GM19324 (cell line): Measurements from ENCODE around the gene SUSD5.
"Not testable (repeated sequence)": the region's sequence is repeated elsewhere in the genome, so short reads cannot be mapped to it uniquely, and the experiment has no call there.

Source experiments
- ATAC-seq: cut with Tn5 transposase; IDR thresholded peaks from one replicate; pipeline ENCODE4 v1.9.1; 2021; ENCODE audit warnings: mild to moderate bottlenecking, moderate library complexity; ENCODE audit not compliant: unreplicated experiment, low FRiP score

SUSD5 gene

GRCh38 chr3:33122991-33123390 is 95.6 kb downstream of the SUSD5 start:
- no peak for ATAC-seq

GRCh38 chr3:33119891-33120290 is 98.7 kb downstream of the SUSD5 start:
- no peak for ATAC-seq

GRCh38 chr3:33117461-33117860 is 101.1 kb downstream of the SUSD5 start:
- no peak for ATAC-seq

- no peak for ATAC-seq
Measured at GRCh38 chr3:33115024-33115768, 103.4 kb downstream of the SUSD5 start.

GRCh38 chr3:33114622-33115023 is 104.0 kb downstream of the SUSD5 start:
- no peak for ATAC-seq

GRCh38 chr3:33113772-33114621 is 104.6 kb downstream of the SUSD5 start, which contains the start of gene CRTAP:
CRTAP (plus strand) TSS chr3:33114014; CDS start chr3:33114078, 64 bp downstream.
- ATAC-seq: peak; percentile 85

- ATAC-seq: no peak
Measured at GRCh38 chr3:33111581-33111980, 107.0 kb downstream of the SUSD5 start.

- ATAC-seq: not testable (repeated sequence)
Measured at GRCh38 chr3:33106854-33107253, 111.8 kb downstream of the SUSD5 start.

GRCh38 chr3:33105341-33105948 is 113.2 kb downstream of the SUSD5 start:
- ATAC-seq: no peak

GRCh38 chr3:33104803-33105202 is 113.8 kb downstream of the SUSD5 start:
- ATAC-seq: no peak

GRCh38 chr3:33103480-33103879 is 115.1 kb downstream of the SUSD5 start:
- no peak for ATAC-seq

GRCh38 chr3:33103034-33103433 is 115.6 kb downstream of the SUSD5 start:
- no peak for ATAC-seq

GRCh38 chr3:33100229-33100628 is 118.4 kb downstream of the SUSD5 start:
- ATAC-seq: no peak
